Panc1 (cell line): Measurements from ENCODE around the gene RPF1. TPM values are rescaled to one million over a fixed set of nuclear protein-coding genes. Genes with fewer than 3 reads are reported as not detected.

Experiments
- ATAC-seq: fragments of 200-7000 bp; cut with Tn5 transposase; 2 replicates; pipeline ENCODE4 v1.9.1; 2020; ENCODE audit warnings: mild to moderate bottlenecking, moderate library complexity
- BruUV-seq: library from RNA; stranded (reverse); fragments of 400-500 nt; replicated peaks from 2 replicates; lab custom pipeline; 2021; lab: Mats Ljungman, UMichigan
- CTCF ChIA-PET: fragments of 300-600 bp; sonication (Branson Sonifier 250); formaldehyde crosslinking; loops from one replicate; lab custom pipeline; 2022; ENCODE audit warnings: antibody characterized with exemption; lab: Charles Lee
- POLR2A ChIA-PET: fragments of 300-600 bp; sonication (Branson Sonifier 250); formaldehyde crosslinking; loops from one replicate; lab custom pipeline; 2022; ENCODE audit warnings: antibody characterized with exemption; lab: Charles Lee
- DNase-seq: peaks from one replicate; pipeline ENCODE4 v3.0.0-alpha.2; 2010; ENCODE audit warnings: low read depth, low spot score
- H3K27ac ChIP-seq: 2 replicates; pipeline ENCODE4 v1.5.1; 2011; ENCODE audit warnings: mild to moderate bottlenecking, low read length, inconsistent platforms
- H3K27me3 ChIP-seq: fragments of 200-500 bp; sonication (Bioruptor generic); 2 replicates; pipeline ENCODE4 v1.6.0; 2014; ENCODE audit warnings: low read length, inconsistent platforms; ENCODE audit not compliant: control insufficient read depth, insufficient read depth
- H3K36me3 ChIP-seq: fragments of 200-500 bp; sonication (Bioruptor generic); 2 replicates; pipeline ENCODE4 v1.5.1; 2014; ENCODE audit warnings: inconsistent platforms, mild to moderate bottlenecking, low read length, moderate library complexity; ENCODE audit not compliant: control insufficient read depth, insufficient read depth
- H3K4me1 ChIP-seq: 2 replicates; pipeline ENCODE4 v1.5.1; 2011; ENCODE audit warnings: inconsistent platforms, mild to moderate bottlenecking, low read length, moderate library complexity; ENCODE audit not compliant: control insufficient read depth, insufficient read depth
- H3K4me3 ChIP-seq, 2 experiments: 2 replicates each; pipeline ENCODE4 v1.5.1; 2011 to 2012; ENCODE audit warnings: low read depth in 2 of 2, low read length in 2 of 2, mild to moderate bottlenecking in 2 of 2, inconsistent platforms in 1 of 2, moderate library complexity in 1 of 2
- H3K9me3 ChIP-seq: fragments of 200-500 bp; sonication (Bioruptor generic); 2 replicates; pipeline ENCODE4 v1.5.1; 2014; ENCODE audit warnings: low read depth, mild to moderate bottlenecking, inconsistent platforms, low read length, moderate library complexity; ENCODE audit not compliant: control insufficient read depth, insufficient read depth
- CTCF ChIP-seq: fragments of 450-650 bp; IDR thresholded peaks from 2 replicates; pipeline ENCODE4 v1.5.1; 2017; ENCODE audit warnings: mild to moderate bottlenecking
- POLR2AphosphoS5 ChIP-seq: IDR thresholded peaks from 2 replicates; pipeline ENCODE4 v1.6.1; 2012; ENCODE audit warnings: mild to moderate bottlenecking, low read depth, low read length, moderate library complexity
- REST ChIP-seq, 2 experiments: IDR thresholded peaks; 2 replicates each; pipeline ENCODE4 v1.6.1; 2011 to 2012; ENCODE audit warnings: low read depth in 2 of 2, control low read depth in 1 of 2, low read length in 1 of 2, mild to moderate bottlenecking in 1 of 2, moderate library complexity in 1 of 2; ENCODE audit not compliant: insufficient read depth in 1 of 2
- SIN3A ChIP-seq: IDR thresholded peaks from 2 replicates; pipeline ENCODE4 v1.6.1; 2012; ENCODE audit warnings: low read depth, mild to moderate bottlenecking, low read length, moderate library complexity, borderline replicate concordance; ENCODE audit not compliant: insufficient read depth
- TCF7L2 ChIP-seq: IDR thresholded peaks from 2 replicates; pipeline ENCODE4 v1.6.1; 2011; ENCODE audit warnings: mild to moderate bottlenecking, low read depth, low read length, inconsistent platforms
- in situ Hi-C: cut with HindIII; loops from 2 replicates; pipeline ENCODE4 v1.10.0; 2016; ENCODE audit warnings: low sequenced_read_pairs, low pct_unique_long_range_greater_than_20kb
- intact Hi-C: fragments of 100-400 bp; cut with micrococcal nuclease; formaldehyde crosslinking; loops from one replicate; pipeline ENCODE4 v1.10.0; 2022; ENCODE audit not compliant: unreplicated experiment
- total RNA-seq: library from RNA; stranded (reverse); gene quantifications from one replicate; pipeline ENCODE4 v1.2.1, GENCODE V29; 2021; ENCODE audit not compliant: unreplicated experiment

RPF1 gene
- total RNA-seq, 1 experiment from 2014 or later: 73.0 TPM

GRCh38 chr1:84504580-84505492, 25.8 kb downstream of the RPF1 start:
- Histone ChIP-seq H3K4me1 (peaks cover 39% of the 10 kb centered on the region), H3K27ac (peak overlapping the region; percentile 98), H3K36me3 (peaks cover 19% of the 10 kb centered on the region), H3K4me3 (peak overlapping the region; percentile 79 to 91), H3K27me3 (no peaks in the 10 kb centered on the region), H3K9me3 (peaks cover 4% of the 10 kb centered on the region; the same call in 1 of the 2 replicates)
- no peak for DNase-seq
- intact Hi-C loops: loop anchor here (1.0 to 5.0 kb wide), 3 partner anchors 12 to 247 kb away; no protein-coding TSS in a partner anchor
- CTCF ChIA-PET: interaction anchor here (0.9 to 1.4 kb wide), 3 partner anchors 70 to 116 kb away, joined by 4 read pairs; partner anchors contain the start of gene CTBS
- POLR2A ChIA-PET: interaction anchor here (0.7 to 2.2 kb wide), 5 partner anchors 9 to 361 kb away, joined by 3 to 11 read pairs (median 3); partner anchors contain the start of gene PRKACB
- in situ Hi-C loops: no loop called here
- ATAC-seq: no peak
- TSS peak; percentile 61 for BruUV-seq
- no peak for TF ChIP-seq SIN3A
- no peak for TF ChIP-seq REST (IDR thresholded peaks at IDR 0.05; ENCODE audit: insufficient read depth in 1 of 2, low read depth in 2 of 2, low read length in 1 of 2)
- peak; percentile 21; the same call in 1 of the 2 replicates for TF ChIP-seq POLR2AphosphoS5

GRCh38 chr1:84505493-84506001, 26.5 kb downstream of the RPF1 start:
- TF ChIP-seq CTCF: no peak
- no peak for TF ChIP-seq REST (IDR thresholded peaks at IDR 0.05; ENCODE audit: insufficient read depth in 1 of 2, low read depth in 2 of 2, low read length in 1 of 2)
- TF ChIP-seq TCF7L2: peak; percentile 14; the same call in 1 of the 2 replicates
- peak; percentile 97; the same call in 1 of the 2 replicates for TF ChIP-seq SIN3A
- TF ChIP-seq POLR2AphosphoS5: 0 out of 2 replicates have a peak, but pooled peaks have one; percentile 2
- no peak for DNase-seq
- Histone ChIP-seq H3K4me1 (peaks cover 38% of the 10 kb centered on the region), H3K9me3 (peaks cover 4% of the 10 kb centered on the region; the same call in 1 of the 2 replicates), H3K27ac (peak overlapping the region; percentile 98), H3K4me3 (peak overlapping the region; percentile 79 to 91), H3K36me3 (peaks cover 12% of the 10 kb centered on the region), H3K27me3 (no peaks in the 10 kb centered on the region)
- BruUV-seq: no TSS peak
- POLR2A ChIA-PET: interaction anchor here (0.7 to 2.2 kb wide), 8 partner anchors 15 to 935 kb away, joined by 3 to 11 read pairs (median 4); partner anchors contain the start of genes CTBS and PRKACB
- ATAC-seq: peak; percentile 73
- intact Hi-C loops (loop anchor here (1.0 to 5.0 kb wide), 3 partner anchors 12 to 247 kb away; no protein-coding TSS in a partner anchor), in situ Hi-C loops (no loop called here)
- CTCF ChIA-PET: interaction anchor here (0.6 to 1.5 kb wide), 3 partner anchors 26 to 115 kb away, joined by 3 to 11 read pairs (median 3); partner anchors contain the start of gene RPF1
